GM10248 (cell line): ENCODE results near the gene CCDC107.

Experiments
- CTCF ChIA-PET: fragments of 300-600 bp; sonication (Branson Sonifier 250); formaldehyde crosslinking; extraction: SDS; loops from one replicate; lab custom pipeline; 2021; ENCODE audit warnings: antibody characterized with exemption; lab: Yijun Ruan, JAX
- POLR2A ChIA-PET: fragments of 350-650 bp; sonication (Branson Sonifier 250); formaldehyde crosslinking; extraction: SDS; loops from one replicate; lab custom pipeline; 2020; ENCODE audit warnings: antibody characterized with exemption; lab: Yijun Ruan, JAX
- DNase-seq: peaks from one replicate; pipeline ENCODE4 v3.0.0; 2012; ENCODE audit errors: extremely low spot score
- TF ChIP-seq, protein P1 (sequence below): IDR thresholded peaks from 2 replicates; pipeline ENCODE4 v1.5.1; 2012; ENCODE audit warnings: mild to moderate bottlenecking, low read depth; ENCODE audit errors: extremely low read depth, missing control alignments, control extremely low read depth

The CCDC107 gene

DNA sequence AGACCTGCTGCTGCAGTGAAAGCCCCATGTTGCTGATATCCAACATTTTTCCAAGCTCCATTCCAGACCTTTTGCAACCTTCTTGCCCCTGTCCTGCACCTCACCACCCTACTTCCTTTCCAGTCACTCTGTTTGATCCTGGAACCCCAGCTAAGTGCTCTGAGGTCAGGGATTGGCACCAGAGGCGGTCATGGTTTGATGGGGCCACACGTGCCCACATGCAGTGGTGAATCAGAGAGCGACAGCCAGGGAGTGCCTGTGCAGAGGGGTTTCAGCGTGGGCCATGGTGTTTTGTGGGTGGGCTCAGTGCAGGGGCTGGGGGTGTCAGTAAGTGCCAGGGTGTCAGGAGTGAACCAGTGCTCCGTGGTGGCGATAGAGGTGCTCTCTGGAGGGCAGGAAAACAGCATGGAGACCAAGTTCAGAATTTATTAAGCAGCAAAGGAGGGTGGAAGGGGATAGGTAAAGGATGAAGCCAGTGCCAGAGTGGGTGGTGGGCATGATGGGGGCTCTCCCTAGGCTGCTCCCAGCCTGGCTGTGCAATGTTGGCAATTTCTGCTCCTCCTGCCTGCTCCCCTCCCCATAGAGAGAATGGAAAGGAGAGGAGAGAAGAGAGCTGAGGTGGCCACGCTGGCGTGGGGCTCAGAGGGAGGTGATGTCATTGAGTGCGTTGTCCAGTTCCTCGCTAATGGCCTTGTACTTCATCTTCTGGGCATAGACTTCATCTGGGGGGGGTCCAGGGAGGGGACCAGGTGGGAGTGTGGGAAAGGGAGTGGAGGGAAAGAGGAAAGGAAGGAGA is 24.6 kb downstream of the CCDC107 start:
- TF ChIP-seq, protein P1, sequence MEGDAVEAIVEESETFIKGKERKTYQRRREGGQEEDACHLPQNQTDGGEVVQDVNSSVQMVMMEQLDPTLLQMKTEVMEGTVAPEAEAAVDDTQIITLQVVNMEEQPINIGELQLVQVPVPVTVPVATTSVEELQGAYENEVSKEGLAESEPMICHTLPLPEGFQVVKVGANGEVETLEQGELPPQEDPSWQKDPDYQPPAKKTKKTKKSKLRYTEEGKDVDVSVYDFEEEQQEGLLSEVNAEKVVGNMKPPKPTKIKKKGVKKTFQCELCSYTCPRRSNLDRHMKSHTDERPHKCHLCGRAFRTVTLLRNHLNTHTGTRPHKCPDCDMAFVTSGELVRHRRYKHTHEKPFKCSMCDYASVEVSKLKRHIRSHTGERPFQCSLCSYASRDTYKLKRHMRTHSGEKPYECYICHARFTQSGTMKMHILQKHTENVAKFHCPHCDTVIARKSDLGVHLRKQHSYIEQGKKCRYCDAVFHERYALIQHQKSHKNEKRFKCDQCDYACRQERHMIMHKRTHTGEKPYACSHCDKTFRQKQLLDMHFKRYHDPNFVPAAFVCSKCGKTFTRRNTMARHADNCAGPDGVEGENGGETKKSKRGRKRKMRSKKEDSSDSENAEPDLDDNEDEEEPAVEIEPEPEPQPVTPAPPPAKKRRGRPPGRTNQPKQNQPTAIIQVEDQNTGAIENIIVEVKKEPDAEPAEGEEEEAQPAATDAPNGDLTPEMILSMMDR = no peak
- ChIA-PET POLR2A (no interaction called here), CTCF (interaction anchor here (0.8 to 4.9 kb wide), 10 partner anchors 9 to 71 kb away, joined by 3 to 76 read pairs (median 4); partner anchors contain the start of genes ARHGEF39, CA9, CCDC107 and RMRP)
- no peak for DNase-seq

DNA sequence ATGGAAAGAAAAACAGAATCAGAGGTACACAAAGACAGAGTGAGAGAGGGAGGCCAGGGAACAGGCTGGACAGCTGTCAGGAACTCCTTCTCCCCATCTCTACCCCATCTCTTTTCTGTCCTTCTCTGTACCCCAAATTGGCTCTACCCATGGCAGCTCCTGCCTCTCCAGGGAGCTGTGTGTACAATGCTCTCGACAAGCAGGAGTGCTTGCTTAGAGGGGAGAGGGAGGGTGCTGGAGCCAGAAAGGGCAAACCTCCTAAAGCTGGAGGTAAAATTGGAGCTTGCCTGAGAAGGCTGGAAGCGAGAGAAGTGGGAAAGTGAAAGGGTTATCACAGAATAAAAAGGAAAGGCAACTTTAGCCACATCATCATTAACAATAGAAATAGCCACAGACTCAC is 25.2 kb downstream of the CCDC107 start:
- TF ChIP-seq, protein P1 = no peak
- ChIA-PET POLR2A (no interaction called here), CTCF (interaction anchor here (0.8 to 4.9 kb wide), 11 partner anchors 9 to 71 kb away, joined by 3 to 76 read pairs (median 4); partner anchors contain the start of genes ARHGEF39, CA9, CCDC107 and RMRP)
- DNase-seq = no peak

DNA sequence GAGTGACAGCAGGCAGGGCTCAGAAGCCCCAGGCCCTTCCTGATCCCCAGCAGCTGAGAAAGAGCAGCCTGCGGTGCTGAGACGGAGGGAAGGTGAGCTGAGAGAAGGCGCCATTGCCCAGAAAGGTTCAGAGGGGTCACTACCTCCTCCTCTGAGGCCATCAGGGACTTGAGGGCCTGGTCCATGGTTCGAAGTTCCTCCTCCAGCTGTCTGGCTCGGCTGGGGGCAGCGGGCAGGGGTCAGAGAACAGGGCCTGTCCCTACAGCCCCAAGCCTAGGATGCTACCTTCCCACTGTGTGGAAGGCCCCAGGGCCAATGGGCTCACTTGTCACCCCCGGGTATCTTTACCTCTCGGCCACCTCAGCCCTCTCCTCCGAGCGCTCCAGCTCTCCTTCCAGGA is 26.8 kb downstream of the CCDC107 start:
- ChIA-PET POLR2A (no interaction called here), CTCF (interaction anchor here (0.8 to 4.9 kb wide), 5 partner anchors 11 to 50 kb away, joined by 3 to 76 read pairs (median 4); no protein-coding TSS in a partner anchor)
- TF ChIP-seq, protein P1 = no peak
- no peak for DNase-seq

DNA sequence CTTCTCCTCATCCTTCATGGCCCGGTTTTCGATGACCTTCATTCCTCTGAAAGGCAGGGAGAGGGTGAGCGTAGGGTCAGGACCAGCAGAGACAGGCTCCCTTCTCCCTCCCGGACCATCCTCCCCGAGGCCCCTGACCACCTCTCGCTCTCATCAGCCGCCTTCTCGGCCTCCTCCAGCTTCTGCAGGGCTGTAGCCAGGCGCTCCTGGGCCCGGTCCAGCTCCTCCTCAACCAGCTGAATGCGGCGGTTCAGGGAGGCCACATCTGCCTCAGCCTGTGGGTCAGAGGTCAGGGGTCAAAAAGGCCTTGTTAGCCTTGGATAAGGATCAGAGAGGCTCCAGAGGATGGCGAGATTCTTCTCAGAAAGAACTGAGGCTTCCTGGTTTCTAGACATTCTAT is 27.4 kb downstream of the CCDC107 start:
- CTCF ChIA-PET = interaction anchor here (0.8 to 4.9 kb wide), 5 partner anchors 8 to 49 kb away, joined by 3 to 76 read pairs (median 3); no protein-coding TSS in a partner anchor
- POLR2A ChIA-PET = no interaction called here

DNA sequence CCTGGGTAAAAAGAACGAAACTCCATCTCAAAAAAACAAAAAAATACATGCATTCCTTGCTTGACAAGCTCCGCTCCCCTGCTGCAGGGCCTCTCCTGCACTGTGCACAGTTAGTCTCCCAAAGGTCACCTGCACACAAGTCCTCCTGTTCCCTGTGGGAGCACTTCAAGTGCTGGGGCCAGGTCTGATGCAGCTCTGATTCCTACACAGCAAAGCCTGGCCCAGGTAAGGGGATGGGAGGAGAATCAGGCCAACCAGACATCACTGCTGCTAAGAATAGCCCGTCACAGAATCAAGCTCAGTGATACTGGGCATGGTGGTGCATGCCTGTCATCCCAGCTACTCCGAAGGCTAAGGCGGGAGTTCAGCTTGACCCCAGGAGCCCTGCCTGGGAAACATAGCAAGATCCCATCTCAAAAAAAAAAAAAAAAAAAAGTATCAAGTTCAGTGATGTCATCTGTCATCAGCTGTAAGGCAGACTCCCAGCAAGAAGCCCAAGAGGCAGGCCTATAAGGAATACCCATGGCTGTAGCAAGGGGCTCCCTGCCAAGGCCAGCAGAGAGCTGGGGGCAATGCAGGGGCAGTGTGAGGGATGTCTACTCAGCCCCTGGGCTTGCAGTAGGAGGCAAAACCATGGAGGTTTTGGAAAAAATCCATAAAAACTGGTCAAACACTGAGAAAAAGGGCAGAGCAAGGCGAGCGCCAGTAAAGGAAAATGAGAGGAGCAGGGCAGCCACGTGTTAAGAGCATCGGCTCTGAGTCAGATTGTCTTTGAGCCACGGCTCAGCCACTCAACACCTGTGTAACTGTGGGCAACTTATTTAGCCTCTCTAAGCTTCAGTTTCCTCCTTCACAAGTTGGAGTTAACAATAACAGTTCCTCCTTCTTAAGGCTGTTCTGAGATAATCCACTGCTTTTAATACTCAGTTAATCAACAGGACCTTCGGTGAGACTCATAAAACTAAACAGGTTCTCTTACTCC is 28.4 kb downstream of the CCDC107 start:
- no peak for DNase-seq
- ChIA-PET CTCF (interaction anchor here (1.2 to 4.9 kb wide), 3 partner anchors 9 to 10 kb away, joined by 3 to 76 read pairs (median 23); no protein-coding TSS in a partner anchor), POLR2A (no interaction called here)
- TF ChIP-seq, protein P1 = no peak

More for the DNA sequence above, 27.4 kb downstream of the CCDC107 start:
- TF ChIP-seq, protein P1 = no peak
- DNase-seq = no peak

DNA sequence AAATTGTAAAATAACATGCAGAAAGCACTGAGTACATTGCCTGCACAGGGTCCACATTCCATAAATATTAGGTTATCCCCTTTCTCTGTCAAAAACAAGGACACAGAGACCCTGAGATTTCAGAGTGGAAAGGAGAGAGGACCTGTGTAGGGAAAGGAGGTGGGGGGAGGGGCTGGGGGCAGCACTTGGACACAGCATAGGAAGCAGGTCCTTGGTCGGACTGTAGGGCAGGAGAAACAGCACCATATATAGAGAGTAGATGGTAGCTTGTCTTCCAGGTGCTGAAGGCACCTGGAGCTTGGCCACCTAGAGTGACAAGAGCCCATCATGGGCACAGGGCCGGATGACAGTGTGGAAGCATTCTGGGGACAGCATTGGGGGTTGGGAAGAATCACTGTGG is 29.2 kb downstream of the CCDC107 start:
- ChIA-PET CTCF (interaction anchor here (2.1 to 2.4 kb wide), 2 partner anchors 9 to 12 kb away, joined by 10 to 23 read pairs; no protein-coding TSS in a partner anchor), POLR2A (no interaction called here)
- DNase-seq = no peak
- TF ChIP-seq, protein P1 = no peak
